Cortex of kidney (tissue), 1 donor: ENCODE measurements around the gene EZH2.

Experiments used
- DNase-seq: peaks from one replicate; lab custom pipeline; 2025; lab: John Stamatoyannopoulos, UW

The EZH2 gene

GRCh38 chr7:148884049-148884298 is at the start of gene EZH2:
EZH2 (minus strand) TSS chr7:148884291; CDS start chr7:148847298, 36,993 bp downstream.
- DNase-seq, result no peak

GRCh38 chr7:148931470-148931869 is 47.4 kb upstream of the EZH2 start:
- DNase-seq, result no peak

GRCh38 chr7:148930335-148930734 is 46.2 kb upstream of the EZH2 start:
- DNase-seq, result no peak

- no peak for DNase-seq
These were observed 45.1 kb upstream of the EZH2 start for GRCh38 chr7:148929176-148929575.

- DNase-seq, result no peak
These were observed 43.3 kb upstream of the EZH2 start for GRCh38 chr7:148927123-148928045.

- DNase-seq, result no peak
These were observed 41.7 kb upstream of the EZH2 start for GRCh38 chr7:148925836-148926235.

- DNase-seq, result no peak
These were observed 39.9 kb upstream of the EZH2 start for GRCh38 chr7:148924011-148924410.

- DNase-seq, result no peak
These were observed 37.7 kb upstream of the EZH2 start for GRCh38 chr7:148921806-148922205.

GRCh38 chr7:148921189-148921588 is 37.1 kb upstream of the EZH2 start:
- DNase-seq, result no peak

- DNase-seq, result no peak
These were observed 35.8 kb upstream of the EZH2 start for GRCh38 chr7:148919859-148920258.

- DNase-seq, result no peak
These were observed 34.0 kb upstream of the EZH2 start for GRCh38 chr7:148918058-148918596.

- DNase-seq, result no peak
These were observed 32.1 kb upstream of the EZH2 start for GRCh38 chr7:148916186-148916585.

- no peak for DNase-seq
These were observed 31.1 kb upstream of the EZH2 start for GRCh38 chr7:148915211-148915610.

GRCh38 chr7:148914208-148914777 is 30.2 kb upstream of the EZH2 start:
- DNase-seq, result no peak

GRCh38 chr7:148912758-148913541 is 28.9 kb upstream of the EZH2 start:
- DNase-seq, result no peak

GRCh38 chr7:148912151-148912550 is 28.1 kb upstream of the EZH2 start:
- DNase-seq, result no peak

GRCh38 chr7:148911626-148912025 is 27.5 kb upstream of the EZH2 start:
- no peak for DNase-seq

GRCh38 chr7:148909568-148909967 is 25.5 kb upstream of the EZH2 start:
- no peak for DNase-seq

- no peak for DNase-seq
These were observed 22.8 kb upstream of the EZH2 start for GRCh38 chr7:148906707-148907498.

- no peak for DNase-seq
These were observed 21.1 kb upstream of the EZH2 start for GRCh38 chr7:148905093-148905666.

GRCh38 chr7:148903504-148903903 is 19.4 kb upstream of the EZH2 start:
- DNase-seq, result no peak

GRCh38 chr7:148901178-148901577 is 17.1 kb upstream of the EZH2 start:
- DNase-seq, result no peak
